Measurements from ENCODE around the gene TPBG. TPM values are rescaled to one million over a fixed set of nuclear protein-coding genes. Genes with fewer than 3 reads are reported as not detected.
"Not testable (repeated sequence)": the region's sequence is repeated elsewhere in the genome, so short reads cannot be mapped to it uniquely, and the experiment has no call there.

TPBG gene
- total and polyA plus RNA-seq, 4 donors: 3.4 to 30.0 (median 23.9) TPM

DNA sequence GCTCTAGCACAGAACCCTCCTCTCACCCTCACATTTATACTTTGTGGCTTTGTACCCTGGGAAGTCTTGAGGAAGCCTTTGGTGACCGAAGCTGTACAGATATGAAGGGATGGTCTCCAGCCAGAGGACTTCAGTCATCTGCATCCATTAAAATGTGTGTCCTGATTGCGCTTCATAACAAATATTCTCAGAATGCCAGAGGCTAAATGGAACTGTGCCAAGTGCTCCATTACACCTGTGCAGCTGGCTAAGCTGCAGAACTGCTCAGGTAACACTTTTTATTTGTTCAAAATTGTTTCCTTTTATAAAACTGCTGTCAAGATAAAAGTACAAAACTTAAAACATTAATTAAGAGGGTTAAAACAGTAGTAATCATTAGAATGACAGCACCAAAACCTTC is 22.3 kb downstream of the TPBG start:
- intact Hi-C loops (cut with DNase I): no loop called here
- ATAC-seq (ENCODE audit: low FRiP score) (no peak), DNase-seq (no peak)
- WGBS, 2 donors: 86 to 89% methylated on average over 2 of the region's 2 CpGs
- H3K9me3 ChIP-seq (ENCODE audit: control insufficient read depth, low read length): no peaks in the 10 kb centered on the region
- H3K4me3 ChIP-seq (ENCODE audit: low read length in 2 of 2): no peak overlapping the region
- no peaks in the 10 kb centered on the region for H3K36me3 ChIP-seq (ENCODE audit: control insufficient read depth in 1 of 2, insufficient read depth in 2 of 2, low read length in 1 of 2)
- H3K27me3 ChIP-seq (ENCODE audit: control insufficient read depth in 1 of 2, insufficient read depth in 2 of 2, low read length in 1 of 2): no peaks in the 10 kb centered on the region
- no peaks in the 10 kb centered on the region for H3K4me1 ChIP-seq (ENCODE audit: control insufficient read depth in 1 of 2, insufficient read depth in 2 of 2, low read length in 2 of 2)
- H3K27ac ChIP-seq (ENCODE audit: low read depth in 1 of 2, low read length in 2 of 2): no peak overlapping the region

DNA sequence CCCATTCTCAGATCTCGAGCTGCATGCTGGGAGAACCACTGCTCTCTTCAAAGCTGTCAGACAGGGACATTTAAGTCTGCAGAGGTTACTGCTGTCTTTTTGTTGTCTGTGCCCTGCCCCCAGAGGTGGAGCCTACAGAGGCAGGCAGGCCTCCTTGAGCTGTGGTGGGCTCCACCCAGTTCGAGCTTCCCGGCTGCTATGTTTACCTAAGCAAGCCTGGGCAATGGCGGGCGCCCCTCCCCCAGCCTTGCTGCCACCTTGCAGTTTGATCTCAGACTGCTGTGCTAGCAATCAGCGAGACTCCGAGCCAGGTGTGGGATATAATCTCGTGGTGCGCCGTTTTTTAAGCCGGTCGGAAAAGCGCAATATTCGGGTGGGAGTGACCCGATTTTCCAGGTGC is 31.2 kb downstream of the TPBG start:
- H3K27me3 ChIP-seq (ENCODE audit: control insufficient read depth in 1 of 2, insufficient read depth in 2 of 2, low read length in 1 of 2); ATAC-seq (ENCODE audit: low FRiP score); H3K36me3 ChIP-seq (ENCODE audit: control insufficient read depth in 1 of 2, insufficient read depth in 2 of 2, low read length in 1 of 2); H3K27ac ChIP-seq (ENCODE audit: low read depth in 1 of 2, low read length in 2 of 2); H3K4me3 ChIP-seq (ENCODE audit: low read length in 2 of 2); H3K9me3 ChIP-seq (ENCODE audit: control insufficient read depth, low read length); H3K4me1 ChIP-seq (ENCODE audit: control insufficient read depth in 1 of 2, insufficient read depth in 2 of 2, low read length in 2 of 2); intact Hi-C loops (cut with DNase I); DNase-seq: not testable (repeated sequence)
- WGBS, 2 donors: 81 to 82% methylated on average over 12 to 15 of the region's 15 CpGs

DNA sequence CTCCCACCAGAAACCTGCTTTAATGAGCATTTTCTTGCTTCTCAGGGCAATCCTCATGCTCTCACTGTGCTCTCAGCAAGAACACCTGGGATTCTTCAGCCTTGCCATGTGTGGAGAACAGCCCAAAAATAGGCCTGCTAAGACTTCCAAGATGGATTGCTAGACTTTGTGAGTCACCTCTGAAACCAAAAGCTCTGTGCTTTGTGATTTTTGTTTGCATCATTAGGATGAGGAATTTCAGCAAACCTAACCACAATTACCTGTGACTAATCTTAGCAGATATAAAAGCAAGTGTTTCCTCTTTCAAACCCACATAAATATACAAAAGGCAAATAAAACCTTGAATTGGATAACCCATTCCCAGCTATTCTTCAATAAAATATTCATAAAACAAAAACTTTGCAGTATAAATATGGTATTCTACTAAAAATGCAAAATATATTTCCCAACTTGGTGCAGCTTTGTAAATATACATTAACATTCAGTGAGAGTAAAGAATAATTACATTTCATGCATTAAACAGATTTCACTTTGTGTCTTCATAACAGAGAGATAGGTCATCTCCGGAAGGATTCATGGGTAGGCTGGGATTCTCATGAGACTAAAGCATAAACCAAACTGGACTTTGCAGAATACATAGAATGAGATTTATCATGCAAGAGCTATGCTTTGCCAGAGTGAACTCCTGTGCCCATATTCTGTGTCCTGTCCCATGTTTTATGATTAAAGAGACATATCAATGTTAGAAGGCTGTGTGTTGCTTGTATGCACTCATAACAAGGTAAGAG is 33.5 kb downstream of the TPBG start:
- Histone ChIP-seq H3K27ac (ENCODE audit: low read depth in 1 of 2, low read length in 2 of 2) (no peak overlapping the region), H3K4me3 (ENCODE audit: low read length in 2 of 2) (no peak overlapping the region), H3K36me3 (ENCODE audit: control insufficient read depth in 1 of 2, insufficient read depth in 2 of 2, low read length in 1 of 2) (no peaks in the 10 kb centered on the region), H3K27me3 (ENCODE audit: control insufficient read depth in 1 of 2, insufficient read depth in 2 of 2, low read length in 1 of 2) (no peaks in the 10 kb centered on the region), H3K9me3 (ENCODE audit: control insufficient read depth, low read length) (no peaks in the 10 kb centered on the region), H3K4me1 (ENCODE audit: control insufficient read depth in 1 of 2, insufficient read depth in 2 of 2, low read length in 2 of 2) (no peaks in the 10 kb centered on the region)
- intact Hi-C loops (cut with DNase I): no loop called here
- ATAC-seq (ENCODE audit: low FRiP score) (no peak), DNase-seq (no peak)
- WGBS, 2 donors: 93 to 94% methylated on average over 1 of the region's 1 CpG

DNA sequence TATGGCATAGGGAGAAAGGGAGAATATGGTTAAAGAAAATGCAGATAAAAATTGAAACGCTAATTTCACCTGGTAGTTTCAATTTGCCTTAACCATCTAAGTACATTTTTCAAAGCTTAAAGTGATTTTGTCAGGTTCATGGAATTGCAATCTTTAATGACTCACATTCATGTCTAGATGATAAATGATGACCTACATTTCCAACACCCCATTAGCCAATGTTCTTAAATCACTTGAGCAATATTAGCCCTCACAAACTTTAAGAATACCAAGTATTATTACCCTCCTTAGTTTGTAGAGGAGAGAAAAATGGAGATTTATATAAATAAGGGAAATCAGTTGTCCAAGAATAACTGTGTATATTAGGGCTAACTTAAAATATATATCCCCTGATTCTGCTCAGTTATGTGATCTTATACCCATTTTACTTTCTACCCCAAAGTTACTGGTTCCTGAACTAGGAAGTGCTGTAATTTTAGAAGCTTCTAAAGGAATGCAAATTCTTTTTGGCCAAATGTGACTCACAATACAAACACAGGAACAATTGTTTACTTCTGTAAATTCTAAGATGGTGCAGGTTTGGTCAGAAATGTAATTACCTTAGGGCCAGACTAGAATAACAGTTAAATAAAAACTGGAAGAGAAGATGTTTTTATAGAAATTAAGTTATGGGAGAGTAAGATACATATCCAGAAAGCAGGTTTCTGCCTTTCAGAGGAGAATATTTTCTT is 34.5 kb downstream of the TPBG start:
- no peak overlapping the region for H3K27ac ChIP-seq (ENCODE audit: low read depth in 1 of 2, low read length in 2 of 2)
- no peaks in the 10 kb centered on the region for H3K27me3 ChIP-seq (ENCODE audit: control insufficient read depth in 1 of 2, insufficient read depth in 2 of 2, low read length in 1 of 2)
- H3K9me3 ChIP-seq (ENCODE audit: control insufficient read depth, low read length): no peaks in the 10 kb centered on the region
- DNase-seq (no peak), ATAC-seq (ENCODE audit: low FRiP score) (no peak)
- H3K4me1 ChIP-seq (ENCODE audit: control insufficient read depth in 1 of 2, insufficient read depth in 2 of 2, low read length in 2 of 2): no peaks in the 10 kb centered on the region
- intact Hi-C loops (cut with DNase I): no loop called here
- no peak overlapping the region for H3K4me3 ChIP-seq (ENCODE audit: low read length in 2 of 2)
- WGBS, 2 donors: 88 to 92% methylated on average over 1 of the region's 1 CpG
- H3K36me3 ChIP-seq (ENCODE audit: control insufficient read depth in 1 of 2, insufficient read depth in 2 of 2, low read length in 1 of 2): no peaks in the 10 kb centered on the region

DNA sequence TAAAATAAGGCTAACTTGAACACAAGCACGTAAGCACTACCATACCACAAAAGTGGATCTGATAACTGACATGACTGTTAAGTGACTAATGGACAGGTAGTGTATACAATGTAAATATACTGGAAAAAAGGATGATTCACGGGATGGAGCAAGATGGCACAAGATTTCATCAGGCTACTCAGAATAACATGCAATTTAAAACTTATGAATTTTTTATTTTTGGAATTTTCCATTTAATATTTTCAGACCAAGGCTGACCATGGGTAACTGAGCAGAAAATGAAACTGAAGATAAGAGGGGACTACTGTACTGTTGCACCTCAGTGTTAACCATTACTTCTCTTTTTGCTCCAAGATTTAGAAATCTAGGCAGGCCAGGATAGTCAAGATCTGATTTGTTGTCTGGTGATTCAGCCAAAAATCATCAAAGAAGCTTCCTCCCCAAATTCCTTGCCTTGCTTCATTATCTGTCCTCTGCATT is 45.4 kb downstream of the TPBG start:
- no peaks in the 10 kb centered on the region for H3K27me3 ChIP-seq (ENCODE audit: control insufficient read depth in 1 of 2, insufficient read depth in 2 of 2, low read length in 1 of 2)
- H3K4me3 ChIP-seq (ENCODE audit: low read length in 2 of 2): no peak overlapping the region
- ATAC-seq (ENCODE audit: low FRiP score) (no peak), DNase-seq (no peak)
- no peaks in the 10 kb centered on the region for H3K9me3 ChIP-seq (ENCODE audit: control insufficient read depth, low read length)
- H3K27ac ChIP-seq (ENCODE audit: low read depth in 1 of 2, low read length in 2 of 2): no peak overlapping the region
- H3K4me1 ChIP-seq (ENCODE audit: control insufficient read depth in 1 of 2, insufficient read depth in 2 of 2, low read length in 2 of 2): no peaks in the 10 kb centered on the region
- 82 to 87% methylated on average over 2 of the region's 2 CpGs for WGBS, 2 donors
- no peaks in the 10 kb centered on the region for H3K36me3 ChIP-seq (ENCODE audit: control insufficient read depth in 1 of 2, insufficient read depth in 2 of 2, low read length in 1 of 2)
- intact Hi-C loops (cut with DNase I): no loop called here

DNA sequence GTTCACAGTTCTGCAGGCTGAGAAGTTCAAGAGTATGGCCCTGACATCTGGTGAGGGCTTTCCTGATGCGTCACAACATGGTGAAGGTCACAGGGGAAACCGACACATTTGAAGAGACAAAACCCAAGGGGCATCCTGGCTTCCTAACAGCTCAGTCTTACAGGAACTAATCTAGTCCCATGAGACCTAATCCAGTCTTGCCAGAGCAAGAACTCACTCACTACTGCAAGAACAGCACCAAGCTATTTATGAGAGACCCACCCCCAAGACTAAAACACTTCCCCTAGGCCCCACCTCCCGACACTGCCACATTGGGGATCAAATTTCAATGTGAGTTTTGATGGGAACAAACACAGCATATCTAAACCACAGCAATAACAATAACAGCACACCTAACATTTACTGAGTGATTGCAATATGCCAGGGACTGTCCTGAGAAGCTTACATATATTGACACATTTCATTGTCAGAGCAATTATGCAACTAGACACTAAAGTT is 46.6 kb downstream of the TPBG start:
- ATAC-seq (ENCODE audit: low FRiP score): no peak
- WGBS, 2 donors: 68 to 73% methylated on average over 3 of the region's 3 CpGs
- Histone ChIP-seq H3K36me3 (ENCODE audit: control insufficient read depth in 1 of 2, insufficient read depth in 2 of 2, low read length in 1 of 2) (no peaks in the 10 kb centered on the region), H3K27ac (ENCODE audit: low read depth in 1 of 2, low read length in 2 of 2) (no peak overlapping the region), H3K27me3 (ENCODE audit: control insufficient read depth in 1 of 2, insufficient read depth in 2 of 2, low read length in 1 of 2) (no peaks in the 10 kb centered on the region), H3K4me1 (ENCODE audit: control insufficient read depth in 1 of 2, insufficient read depth in 2 of 2, low read length in 2 of 2) (no peaks in the 10 kb centered on the region), H3K4me3 (ENCODE audit: low read length in 2 of 2) (no peak overlapping the region), H3K9me3 (ENCODE audit: control insufficient read depth, low read length) (no peaks in the 10 kb centered on the region)
- no peak for DNase-seq
- intact Hi-C loops (cut with DNase I): no loop called here

DNA sequence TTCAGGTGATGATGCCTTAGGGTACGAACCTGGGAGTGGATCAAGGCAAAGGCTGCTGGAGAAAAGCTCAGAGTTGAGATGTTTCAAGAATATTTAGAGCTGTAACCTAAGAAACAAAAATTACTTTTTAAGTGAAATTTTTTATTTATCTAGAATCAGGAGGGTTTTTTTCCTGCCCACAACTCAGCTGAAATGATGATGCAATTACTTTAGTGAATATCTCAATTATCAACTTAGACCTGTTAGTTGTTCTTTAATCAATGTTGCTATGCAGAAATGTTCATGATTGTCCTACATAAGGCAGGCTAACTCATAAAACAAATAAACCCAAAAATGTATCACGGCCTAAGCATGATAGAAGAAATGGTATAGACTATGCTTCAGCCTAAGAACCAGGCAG is 50.3 kb downstream of the TPBG start:
- Histone ChIP-seq H3K9me3 (ENCODE audit: control insufficient read depth, low read length) (no peaks in the 10 kb centered on the region), H3K4me3 (ENCODE audit: low read length in 2 of 2) (no peak overlapping the region), H3K27ac (ENCODE audit: low read depth in 1 of 2, low read length in 2 of 2) (no peak overlapping the region), H3K4me1 (ENCODE audit: control insufficient read depth in 1 of 2, insufficient read depth in 2 of 2, low read length in 2 of 2) (no peaks in the 10 kb centered on the region), H3K27me3 (ENCODE audit: control insufficient read depth in 1 of 2, insufficient read depth in 2 of 2, low read length in 1 of 2) (no peaks in the 10 kb centered on the region), H3K36me3 (ENCODE audit: control insufficient read depth in 1 of 2, insufficient read depth in 2 of 2, low read length in 1 of 2) (no peaks in the 10 kb centered on the region)
- DNase-seq (no peak), ATAC-seq (ENCODE audit: low FRiP score) (no peak)
- WGBS, 2 donors: 86 to 87% methylated on average over 2 of the region's 2 CpGs
- intact Hi-C loops (cut with DNase I): no loop called here

DNA sequence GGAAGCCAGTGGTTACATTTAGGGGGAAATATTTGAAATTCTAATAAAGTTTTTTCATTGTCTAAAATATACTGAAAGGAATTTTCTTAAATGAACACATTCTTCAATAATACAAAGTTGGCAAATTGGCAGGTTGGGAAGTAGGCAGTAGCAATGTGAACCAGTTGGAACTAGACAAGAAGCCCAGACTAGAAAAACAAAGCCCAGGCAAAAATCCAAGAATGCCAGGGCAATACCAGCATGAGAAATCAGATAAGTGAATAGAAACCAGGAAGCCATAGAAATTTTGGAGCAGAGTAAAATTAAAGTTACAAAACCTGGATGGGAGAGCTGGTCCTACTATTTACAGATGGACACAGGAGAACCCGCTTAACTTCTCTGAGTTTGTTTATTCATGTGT is 52.2 kb downstream of the TPBG start:
- Histone ChIP-seq H3K4me1 (ENCODE audit: control insufficient read depth in 1 of 2, insufficient read depth in 2 of 2, low read length in 2 of 2) (no peaks in the 10 kb centered on the region), H3K9me3 (ENCODE audit: control insufficient read depth, low read length) (no peaks in the 10 kb centered on the region), H3K27ac (ENCODE audit: low read depth in 1 of 2, low read length in 2 of 2) (no peak overlapping the region), H3K4me3 (ENCODE audit: low read length in 2 of 2) (no peak overlapping the region), H3K36me3 (ENCODE audit: control insufficient read depth in 1 of 2, insufficient read depth in 2 of 2, low read length in 1 of 2) (no peaks in the 10 kb centered on the region), H3K27me3 (ENCODE audit: control insufficient read depth in 1 of 2, insufficient read depth in 2 of 2, low read length in 1 of 2) (no peaks in the 10 kb centered on the region)
- intact Hi-C loops (cut with DNase I): loop anchor here in 1 of 2 donors (5.0 kb wide), 1 partner anchor 49 kb away; no protein-coding TSS in a partner anchor
- WGBS, 2 donors: 47 to 67% methylated on average over 1 of the region's 1 CpG
- no peak for ATAC-seq (ENCODE audit: low FRiP score)
- no peak for DNase-seq

Measured in aorta (tissue), 5 donors.